SK-N-SH treated with all-trans-retinoic acid at 6 μM for 48 hours (cell line): Measurements from ENCODE around the gene FOXQ1.

Source experiments
- ATAC-seq: fragments of 200-7000 bp; cut with Tn5 transposase; 3 replicates; pipeline ENCODE4 v1.9.1; 2020; ENCODE audit warnings: mild to moderate bottlenecking, moderate library complexity
- ARNTL ChIP-seq: fragments of 450-650 bp; formaldehyde crosslinking; IDR thresholded peaks from 2 replicates; pipeline ENCODE4 v1.5.0; 2020; ENCODE audit warnings: low read depth, mild to moderate bottlenecking, moderate library complexity, borderline replicate concordance
- BACH2 ChIP-seq: fragments of 250-450 bp; sonication (Bioruptor Pico); IDR thresholded peaks from 2 replicates; pipeline ENCODE4 v1.9.0; 2021; ENCODE audit warnings: mild to moderate bottlenecking, borderline replicate concordance
- CSDC2 ChIP-seq: fragments of 250-450 bp; sonication (Bioruptor Pico); IDR thresholded peaks from 2 replicates; pipeline ENCODE4 v1.5.0; 2020; ENCODE audit warnings: mild to moderate bottlenecking, moderate library complexity
- CSRNP3 ChIP-seq: fragments of 250-450 bp; sonication (Bioruptor Pico); IDR thresholded peaks from 2 replicates; pipeline ENCODE4 v1.5.1; 2021; ENCODE audit warnings: mild to moderate bottlenecking, moderate library complexity
- ESRRG ChIP-seq: fragments of 250-450 bp; sonication (Bioruptor Pico); IDR thresholded peaks from 2 replicates; pipeline ENCODE4 v1.6.1; 2021; ENCODE audit warnings: mild to moderate bottlenecking
- GLIS3 ChIP-seq: fragments of 250-450 bp; sonication (Bioruptor Pico); IDR thresholded peaks from 2 replicates; pipeline ENCODE4 v1.5.0; 2020; ENCODE audit warnings: mild to moderate bottlenecking, moderate library complexity
- ISL1 ChIP-seq: fragments of 250-450 bp; sonication (Bioruptor Pico); IDR thresholded peaks from 2 replicates; pipeline ENCODE4 v2.1.2; 2022; ENCODE audit warnings: mild to moderate bottlenecking, moderate library complexity
- OSR1 ChIP-seq: fragments of 250-450 bp; sonication (Bioruptor Pico); IDR thresholded peaks from 2 replicates; pipeline ENCODE4 v1.8.0; 2022; ENCODE audit warnings: moderate library complexity, mild to moderate bottlenecking, inconsistent platforms
- POU6F1 ChIP-seq: fragments of 250-450 bp; sonication (Bioruptor Pico); IDR thresholded peaks from 2 replicates; pipeline ENCODE4 v1.8.0; 2021; ENCODE audit warnings: low read depth, mild to moderate bottlenecking, moderate library complexity, borderline replicate concordance
- RARB ChIP-seq: fragments of 250-450 bp; sonication (Bioruptor Pico); IDR thresholded peaks from 2 replicates; pipeline ENCODE4 v1.8.0; 2021; ENCODE audit warnings: mild to moderate bottlenecking, moderate library complexity
- SNAI2 ChIP-seq: fragments of 250-450 bp; sonication (Bioruptor Pico); IDR thresholded peaks from 2 replicates; pipeline ENCODE4 v1.5.0; 2020; ENCODE audit warnings: mild to moderate bottlenecking, moderate library complexity
- TCF4 ChIP-seq: fragments of 250-450 bp; sonication (Bioruptor Pico); IDR thresholded peaks from 2 replicates; pipeline ENCODE4 v1.8.0; 2021; ENCODE audit warnings: mild to moderate bottlenecking, moderate library complexity, borderline replicate concordance
- TOX ChIP-seq: fragments of 250-450 bp; sonication (Bioruptor Pico); IDR thresholded peaks from 2 replicates; pipeline ENCODE4 v1.8.0; 2021; ENCODE audit warnings: mild to moderate bottlenecking, moderate library complexity, borderline replicate concordance
- TSHZ2 ChIP-seq: fragments of 250-450 bp; sonication (Bioruptor Pico); IDR thresholded peaks from 2 replicates; pipeline ENCODE4 v1.5.0; 2020; ENCODE audit warnings: mild to moderate bottlenecking, moderate library complexity
- ZC3H10 ChIP-seq: fragments of 250-450 bp; sonication (Bioruptor Pico); IDR thresholded peaks from 2 replicates; pipeline ENCODE4 v1.5.1; 2021; ENCODE audit warnings: mild to moderate bottlenecking, moderate library complexity
- ZFP3 ChIP-seq: fragments of 250-450 bp; sonication (Bioruptor Pico); IDR thresholded peaks from 2 replicates; pipeline ENCODE4 v1.5.0; 2020; ENCODE audit warnings: mild to moderate bottlenecking, moderate library complexity
- ZNF565 ChIP-seq: fragments of 450-650 bp; formaldehyde crosslinking; conservative IDR thresholded peaks from 2 replicates; pipeline ENCODE4 v1.5.0; 2020; ENCODE audit warnings: low read depth, mild to moderate bottlenecking, moderate library complexity
- ZNF70 ChIP-seq: fragments of 450-650 bp; formaldehyde crosslinking; IDR thresholded peaks from 2 replicates; pipeline ENCODE4 v1.5.0; 2020; ENCODE audit warnings: mild to moderate bottlenecking, moderate library complexity
- ZNF8 ChIP-seq: fragments of 450-650 bp; formaldehyde crosslinking; IDR thresholded peaks from 2 replicates; pipeline ENCODE4 v1.5.0; 2020; ENCODE audit warnings: mild to moderate bottlenecking, moderate library complexity
- TF ChIP-seq, protein P1 (sequence below): fragments of 250-450 bp; sonication (Bioruptor Pico); IDR thresholded peaks from 2 replicates; pipeline ENCODE4 v1.5.1; 2020; ENCODE audit warnings: low read depth, mild to moderate bottlenecking, moderate library complexity

Gene FOXQ1

DNA sequence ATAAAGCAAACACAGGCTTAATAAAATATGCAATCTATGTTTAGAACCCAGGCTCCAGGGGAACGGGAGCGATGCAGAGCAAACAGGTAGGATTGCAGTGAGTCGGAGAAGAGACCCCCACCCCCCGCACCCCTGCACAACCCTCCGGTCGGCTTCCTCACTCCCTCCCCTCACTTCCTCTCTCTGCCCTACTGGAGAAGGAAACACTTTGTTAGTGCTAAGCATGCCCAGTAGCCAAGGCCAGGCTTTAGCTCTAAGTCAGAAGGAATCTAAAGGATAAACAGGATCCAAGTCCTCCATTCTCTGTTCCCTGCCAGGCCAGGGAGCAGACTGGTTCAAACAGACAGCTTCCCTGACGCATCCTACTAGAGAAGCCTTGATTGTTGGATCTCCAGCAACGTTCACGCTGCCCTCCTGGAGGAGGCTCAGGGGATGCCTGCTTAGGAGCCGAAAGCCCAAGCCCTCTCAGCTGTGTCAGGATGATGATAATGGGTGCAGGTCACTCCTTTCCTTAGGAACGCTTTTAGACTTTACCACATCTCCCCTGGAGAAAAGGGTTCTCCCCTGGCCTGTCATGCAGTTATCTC lies 14.7 kb downstream of the FOXQ1 start:
- ATAC-seq: no peak
- TF ChIP-seq SNAI2 (CRISPR knock-in tag): no peak
- TF ChIP-seq POU6F1 (CRISPR knock-in tag): no peak
- TF ChIP-seq CSDC2 (CRISPR knock-in tag): no peak
- no peak for TF ChIP-seq CSRNP3 (CRISPR knock-in tag)
- TF ChIP-seq ZNF70 (CRISPR knock-in tag): no peak
- TF ChIP-seq ARNTL: no peak
- no peak for TF ChIP-seq BACH2

DNA sequence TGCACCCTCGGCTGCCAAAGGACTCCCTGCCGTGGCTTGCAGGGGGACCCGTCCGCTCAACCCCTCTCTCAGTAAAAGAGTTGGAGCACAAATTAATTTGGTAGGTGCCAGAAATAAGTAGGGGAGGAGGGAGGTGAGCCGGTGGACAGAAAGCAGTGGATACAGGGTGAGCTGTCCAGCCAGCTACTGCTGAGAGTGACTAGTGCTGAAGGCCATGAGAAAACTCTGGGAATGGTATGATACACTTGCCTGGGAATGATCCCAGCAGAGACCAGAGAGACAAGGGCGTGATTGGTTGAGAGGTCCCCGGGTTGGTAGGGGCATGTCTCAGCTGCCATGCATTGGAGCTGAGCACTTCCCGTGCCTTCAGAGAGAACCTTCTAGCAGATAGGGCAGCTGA lies 15.7 kb downstream of the FOXQ1 start:
- TF ChIP-seq TCF4 (CRISPR knock-in tag): no peak
- no peak for TF ChIP-seq RARB (CRISPR knock-in tag)
- TF ChIP-seq, protein P1, sequence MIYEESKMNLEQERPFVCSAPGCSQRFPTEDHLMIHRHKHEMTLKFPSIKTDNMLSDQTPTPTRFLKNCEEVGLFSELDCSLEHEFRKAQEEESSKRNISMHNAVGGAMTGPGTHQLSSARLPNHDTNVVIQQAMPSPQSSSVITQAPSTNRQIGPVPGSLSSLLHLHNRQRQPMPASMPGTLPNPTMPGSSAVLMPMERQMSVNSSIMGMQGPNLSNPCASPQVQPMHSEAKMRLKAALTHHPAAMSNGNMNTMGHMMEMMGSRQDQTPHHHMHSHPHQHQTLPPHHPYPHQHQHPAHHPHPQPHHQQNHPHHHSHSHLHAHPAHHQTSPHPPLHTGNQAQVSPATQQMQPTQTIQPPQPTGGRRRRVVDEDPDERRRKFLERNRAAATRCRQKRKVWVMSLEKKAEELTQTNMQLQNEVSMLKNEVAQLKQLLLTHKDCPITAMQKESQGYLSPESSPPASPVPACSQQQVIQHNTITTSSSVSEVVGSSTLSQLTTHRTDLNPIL (CRISPR knock-in tag): no peak
- TF ChIP-seq CSRNP3 (CRISPR knock-in tag): no peak
- no peak for TF ChIP-seq ZC3H10 (CRISPR knock-in tag)
- no peak for TF ChIP-seq ZNF70 (CRISPR knock-in tag)
- TF ChIP-seq, all 23 proteins: peak for 0
- ATAC-seq: no peak

DNA sequence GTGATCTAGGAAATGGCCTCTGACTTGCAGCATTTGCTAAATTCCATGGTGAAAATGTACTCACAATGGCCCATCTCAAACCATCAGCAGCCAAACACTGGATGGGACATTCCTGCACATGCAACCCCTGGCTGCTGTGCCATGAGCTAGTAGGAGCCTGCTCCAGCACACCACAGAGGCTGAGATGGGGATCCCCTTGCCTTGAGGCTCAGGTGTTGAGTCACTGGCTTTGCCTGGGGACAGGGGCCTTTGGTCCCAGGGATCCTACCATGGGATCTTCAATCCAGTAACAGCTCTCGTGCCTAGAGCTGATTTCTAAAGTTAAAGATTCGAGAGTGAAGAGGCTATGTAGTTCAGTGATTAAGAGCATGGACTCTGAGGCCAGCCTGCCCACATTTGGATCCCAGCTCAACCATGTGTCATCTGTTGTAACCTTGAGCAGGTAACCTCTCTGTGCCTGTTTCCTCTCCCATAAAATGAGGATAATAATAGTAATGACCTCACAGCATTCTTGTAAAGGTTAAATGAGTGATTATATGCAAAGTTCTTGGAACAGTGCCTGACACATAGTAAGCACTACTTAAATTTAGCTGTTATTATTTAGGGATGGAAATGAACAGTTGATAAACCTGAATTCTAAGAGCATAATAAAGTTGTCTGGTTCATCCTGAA lies 16.4 kb downstream of the FOXQ1 start:
- TF ChIP-seq POU6F1 (CRISPR knock-in tag) (no peak), SNAI2 (CRISPR knock-in tag) (no peak), ESRRG (CRISPR knock-in tag) (no peak), BACH2 (no peak), ARNTL (no peak)
- ATAC-seq: no peak

- TF ChIP-seq ISL1 (CRISPR knock-in tag): no peak
- TF ChIP-seq GLIS3 (CRISPR knock-in tag): no peak
- no peak for ATAC-seq
These were observed 17.8 kb downstream of the FOXQ1 start for GRCh38 chr6:1329708-1330107.

GRCh38 chr6:1334684-1335083 lies 22.8 kb downstream of the FOXQ1 start:
- no peak for ATAC-seq
- TF ChIP-seq ZFP3 (CRISPR knock-in tag) (no peak), OSR1 (no peak), ARNTL (no peak), ZC3H10 (CRISPR knock-in tag) (no peak), SNAI2 (CRISPR knock-in tag) (no peak), ZNF8 (CRISPR knock-in tag) (no peak), ZNF565 (CRISPR knock-in tag) (no peak), TSHZ2 (CRISPR knock-in tag) (no peak), CSDC2 (CRISPR knock-in tag) (no peak), TOX (CRISPR knock-in tag) (no peak)
- TF ChIP-seq, protein P1 (CRISPR knock-in tag): no peak
